Small intestine (tissue), 7 donors: ENCODE measurements around the gene VPS37C. TPM values are rescaled to one million over a fixed set of nuclear protein-coding genes. Genes with fewer than 3 reads are reported as not detected.
A peak's percentile ranks its signal among the peaks of the same experiment; 100 is the strongest.

Experiments
- DNase-seq, 2 donors: peaks; one replicate each; pipeline versions ENCODE4 v3.0.0 to v3.0.0-alpha.2; 2013
- FAIRE-seq: peaks from 2 replicates; lab custom pipeline; 2012; peaks lifted over from hg19 to GRCh38; lab: Jason Lieb, UNC
- H3K27ac ChIP-seq, 3 donors: one replicate each; pipeline ENCODE4 v1.5.1; 2013; ENCODE audit warnings: low read length in 2 of 3, mild to moderate bottlenecking in 2 of 3, control low read depth in 1 of 3, inconsistent platforms in 1 of 3, low read depth in 1 of 3, moderate library complexity in 1 of 3
- H3K27me3 ChIP-seq, 3 donors: one replicate each; pipeline ENCODE4 v1.6.1; 2013; ENCODE audit warnings: low read length in 3 of 3, inconsistent platforms in 1 of 3; ENCODE audit not compliant: control insufficient read depth in 3 of 3, insufficient read depth in 3 of 3
- H3K36me3 ChIP-seq, 3 donors: one replicate each; pipeline ENCODE4 v1.6.1; 2013; ENCODE audit warnings: low read length in 3 of 3, inconsistent platforms in 1 of 3, low read depth in 1 of 3, mild to moderate bottlenecking in 1 of 3, moderate library complexity in 1 of 3; ENCODE audit not compliant: control insufficient read depth in 3 of 3, insufficient read depth in 2 of 3
- H3K4me1 ChIP-seq, 3 donors: one replicate each; pipeline ENCODE4 v1.6.1; 2013; ENCODE audit warnings: low read length in 2 of 3, inconsistent platforms in 1 of 3, low read depth in 1 of 3, mild to moderate bottlenecking in 1 of 3, moderate library complexity in 1 of 3; ENCODE audit not compliant: control insufficient read depth in 3 of 3, insufficient read depth in 2 of 3
- H3K4me3 ChIP-seq, 3 donors: one replicate each; pipeline ENCODE4 v1.5.1; 2013; ENCODE audit warnings: low read length in 3 of 3, control low read depth in 1 of 3, inconsistent platforms in 1 of 3, low read depth in 1 of 3, mild to moderate bottlenecking in 1 of 3, moderate library complexity in 1 of 3
- H3K9me3 ChIP-seq, 2 donors: one replicate each; pipeline ENCODE4 v1.6.1; 2013; ENCODE audit warnings: low read depth in 1 of 2, low read length in 1 of 2; ENCODE audit not compliant: control insufficient read depth in 2 of 2, insufficient read depth in 1 of 2
- WGBS, 3 donors: extraction: QIAGEN DNeasy Blood & Tissue Kit; methylation state at CpG; one replicate each; pipeline ENCODE4 v1.1.7; 2013; 5-methylcytosine and 5-hydroxymethylcytosine counted together
- polyA plus RNA-seq, 4 donors: library from polyadenylated mRNA; stranded (reverse) in 3 of 4; unstranded in 1 of 4; fragments of 200-250 nt in 3 of 4; fragments of 120-200 nt in 1 of 4; gene quantifications; one replicate each; pipeline versions ENCODE4 v1.2.1 to v1.2.3, GENCODE V29; 2013
- donor health status: healthy with polysubstance abuse.
- donor health status: control.
- donor health status: control.
- donor health status: Bipolar disorder and iron deficiency.
- donor health status: healthy.

VPS37C gene
- polyA plus RNA-seq, 4 donors: 17.8 to 40.4 (median 30.9) TPM

GRCh38 chr11:61131186-61131585, 30.0 kb downstream of the VPS37C start:
- peaks cover 0 to 64% (median 6%) of the 10 kb centered on the region in 3 donors for H3K36me3 ChIP-seq
- H3K4me1 ChIP-seq: peaks cover 0 to 38% (median 10%) of the 10 kb centered on the region in 3 donors
- no peaks in the 10 kb centered on the region for H3K9me3 ChIP-seq
- FAIRE-seq: no peak
- DNase-seq: no peak
- peak overlapping the region; percentile 79 to 86 (median 80) for H3K27ac ChIP-seq
- no peaks in the 10 kb centered on the region for H3K27me3 ChIP-seq
- 80 to 91% (median 89%) methylated on average over 8 of the region's 8 CpGs for WGBS, 3 donors
- no peak overlapping the region for H3K4me3 ChIP-seq

GRCh38 chr11:61129639-61130523, 31.3 kb downstream of the VPS37C start:
- 8 to 20% (median 13%) methylated on average over 32 to 33 of the region's 33 CpGs for WGBS, 3 donors
- H3K27ac ChIP-seq: peak overlapping the region; percentile 79 to 86 (median 80)
- peaks cover 0 to 40% (median 10%) of the 10 kb centered on the region in 3 donors for H3K4me1 ChIP-seq
- FAIRE-seq (no peak), DNase-seq (peak; percentile 93 to 97)
- peak overlapping the region in 1 of 3 donors; percentile 22 for H3K4me3 ChIP-seq
- peaks cover 0 to 54% (median 6%) of the 10 kb centered on the region in 3 donors for H3K36me3 ChIP-seq
- no peaks in the 10 kb centered on the region for H3K27me3 ChIP-seq
- no peaks in the 10 kb centered on the region for H3K9me3 ChIP-seq

GRCh38 chr11:61128947-61129638, 32.1 kb downstream of the VPS37C start:
- H3K27me3 ChIP-seq: no peaks in the 10 kb centered on the region
- H3K4me1 ChIP-seq: peaks cover 0 to 40% (median 10%) of the 10 kb centered on the region in 3 donors
- H3K27ac ChIP-seq: no peak overlapping the region
- H3K36me3 ChIP-seq: peaks cover 0 to 47% (median 6%) of the 10 kb centered on the region in 3 donors
- WGBS, 3 donors: 79 to 84% (median 81%) methylated on average over 18 of the region's 18 CpGs
- H3K9me3 ChIP-seq: no peaks in the 10 kb centered on the region
- FAIRE-seq (no peak), DNase-seq (no peak)
- no peak overlapping the region for H3K4me3 ChIP-seq

GRCh38 chr11:61127991-61128390, 33.2 kb downstream of the VPS37C start:
- H3K27me3 ChIP-seq: no peaks in the 10 kb centered on the region
- no peak overlapping the region for H3K4me3 ChIP-seq
- H3K4me1 ChIP-seq: peaks cover 0 to 38% (median 10%) of the 10 kb centered on the region in 3 donors
- H3K36me3 ChIP-seq: peaks cover 0 to 36% (median 6%) of the 10 kb centered on the region in 3 donors
- H3K27ac ChIP-seq: no peak overlapping the region
- no peaks in the 10 kb centered on the region for H3K9me3 ChIP-seq
- 77 to 92% (median 82%) methylated on average over 9 of the region's 9 CpGs for WGBS, 3 donors
- DNase-seq (no peak), FAIRE-seq (no peak)

- Histone ChIP-seq H3K9me3 (no peaks in the 10 kb centered on the region), H3K36me3 (peaks cover 0 to 18% (median 0%) of the 10 kb centered on the region in 3 donors), H3K4me1 (peaks cover 0 to 21% (median 4%) of the 10 kb centered on the region in 3 donors), H3K4me3 (no peak overlapping the region), H3K27ac (no peak overlapping the region), H3K27me3 (no peaks in the 10 kb centered on the region)
- 65 to 86% (median 80%) methylated on average over 14 of the region's 14 CpGs for WGBS, 3 donors
- no peak for FAIRE-seq
- DNase-seq: no peak
Measured at GRCh38 chr11:61126256-61126655, 35.0 kb downstream of the VPS37C start.

GRCh38 chr11:61125310-61125684, 35.9 kb downstream of the VPS37C start:
- FAIRE-seq (no peak), DNase-seq (no peak)
- WGBS, 3 donors: 61 to 75% (median 69%) methylated on average over 6 of the region's 6 CpGs
- no peaks in the 10 kb centered on the region for H3K9me3 ChIP-seq
- H3K4me3 ChIP-seq: no peak overlapping the region
- H3K4me1 ChIP-seq: peaks cover 0 to 19% (median 0%) of the 10 kb centered on the region in 3 donors
- no peaks in the 10 kb centered on the region for H3K27me3 ChIP-seq
- peaks cover 0 to 13% (median 0%) of the 10 kb centered on the region in 3 donors for H3K36me3 ChIP-seq
- no peak overlapping the region for H3K27ac ChIP-seq

GRCh38 chr11:61124574-61125309, 36.5 kb downstream of the VPS37C start:
- WGBS, 3 donors: 84 to 86% (median 86%) methylated on average over 17 of the region's 17 CpGs
- H3K36me3 ChIP-seq: peaks cover 0 to 13% (median 0%) of the 10 kb centered on the region in 3 donors
- no peak for DNase-seq
- H3K27me3 ChIP-seq: no peaks in the 10 kb centered on the region
- no peak overlapping the region for H3K4me3 ChIP-seq
- no peak for FAIRE-seq
- peaks cover 0 to 16% (median 0%) of the 10 kb centered on the region in 3 donors for H3K4me1 ChIP-seq
- H3K27ac ChIP-seq: no peak overlapping the region
- no peaks in the 10 kb centered on the region for H3K9me3 ChIP-seq
